SJCRH30 (cell line): ENCODE measurements around the gene OLFM1. TPM values are rescaled to one million over a fixed set of nuclear protein-coding genes. Genes with fewer than 3 reads are reported as not detected.

ENCODE experiments used
- total RNA-seq: library from RNA; depleted of rRNA; stranded (reverse); fragments of >200 nt; shearing (Covaris generic); gene quantifications from 2 replicates; pipeline ENCODE4 v1.2.3, GENCODE V29; 2014; rRNA removed

OLFM1 gene
- total RNA-seq, 1 experiment from 2014 or later, result not detected

Other genes starting within 250 kb of the OLFM1 start
- not detected in 2 replicates for gene FCN2, start 206.9 kb upstream of the OLFM1 start, total RNA-seq
- not detected in 2 replicates for gene FCN1, start 169.8 kb upstream of the OLFM1 start, total RNA-seq